Motor neuron (in vitro differentiated cells): Measurements from ENCODE around the gene ARID2. TPM values are rescaled to one million over a fixed set of nuclear protein-coding genes. Genes with fewer than 3 reads are reported as not detected.

ENCODE experiments used
- ATAC-seq, 8 experiments: fragments of 200-7000 bp; cut with Tn5 transposase; replicated peaks in 6 of 8; 2 replicates each; pipeline ENCODE4 v1.8.0; 2021; ENCODE audit warnings: mild to moderate bottlenecking in 8 of 8, moderate library complexity in 8 of 8
- H3K27ac ChIP-seq, 2 donors: fragments of 250-450 bp; sonication (Bioruptor Pico); 2 replicates each; pipeline ENCODE4 v1.9.0; 2021; ENCODE audit warnings: antibody characterized with exemption in 2 of 2, mild to moderate bottlenecking in 2 of 2, moderate library complexity in 1 of 2
- H3K4me1 ChIP-seq, 2 donors: fragments of 250-450 bp; sonication (Bioruptor Pico); replicated peaks in 1 of 2; 2 replicates each; pipeline ENCODE4 v1.6.1; 2021; ENCODE audit warnings: antibody characterized with exemption in 2 of 2, mild to moderate bottlenecking in 2 of 2, moderate library complexity in 1 of 2
- H3K4me3 ChIP-seq, 5 donors: fragments of 250-450 bp; sonication (Bioruptor Pico); 2 replicates each; pipeline ENCODE4 v1.9.0; 2021; ENCODE audit warnings: antibody characterized with exemption in 5 of 5, mild to moderate bottlenecking in 5 of 5, moderate library complexity in 4 of 5
- WGBS, 10 experiments: fragments of 450-650 bp; shearing (Covaris generic); methylation state at CpG; one replicate each; pipeline ENCODE4 v1.0.0; 2022; 5-methylcytosine and 5-hydroxymethylcytosine counted together
- in situ Hi-C, 9 experiments: fragments of 400-800 bp; cut with MboI; loops; one replicate each; pipeline ENCODE4 v1.15.0; 2021; ENCODE audit warnings: low sequenced_read_pairs in 9 of 9, low pct_unique_long_range_greater_than_20kb in 2 of 9; ENCODE audit not compliant: unreplicated experiment in 9 of 9
- total RNA-seq, 8 experiments: library from RNA; unstranded; fragments of 300-600 nt; gene quantifications; 2 replicates each; pipeline versions ENCODE4 v1.2.3 to v1.2.4, GENCODE V29; 2022

ARID2 gene
- total RNA-seq, 8 experiments from 2014 or later: 22.4 to 66.4 (median 29.1) TPM

- H3K4me3 ChIP-seq: no peak overlapping the region
- no peaks in the 10 kb centered on the region for H3K4me1 ChIP-seq
- H3K27ac ChIP-seq: no peak overlapping the region
- WGBS, 10 experiments: 64 to 100% (median 100%) methylated on average over 2 of the region's 2 CpGs; no CpG with 5 or more reads in 3 of the 10 experiments
- in situ Hi-C loops: no loop called here
- ATAC-seq: no peak
These were observed 209.1 kb downstream of the ARID2 start for GRCh38 chr12:45938566-45938965.

GRCh38 chr12:45939759-45940158 is 210.3 kb downstream of the ARID2 start:
- in situ Hi-C loops: no loop called here
- WGBS, 10 experiments: 85 to 100% (median 98%) methylated on average over 1 to 2 of the region's 2 CpGs
- no peak for ATAC-seq

GRCh38 chr12:45944771-45945170 is 215.3 kb downstream of the ARID2 start:
- in situ Hi-C loops: no loop called here
- WGBS, 10 experiments: 100% methylated on average over 1 of the region's 1 CpG; no CpG with 5 or more reads in 2 of the 10 experiments
- no peak for ATAC-seq
- Histone ChIP-seq H3K4me1 (no peaks in the 10 kb centered on the region), H3K27ac (no peak overlapping the region), H3K4me3 (no peak overlapping the region)

More at GRCh38 chr12:45939759-45940158, 210.3 kb downstream of the ARID2 start:
- no peak overlapping the region for H3K27ac ChIP-seq
- H3K4me3 ChIP-seq: no peak overlapping the region
- H3K4me1 ChIP-seq: no peaks in the 10 kb centered on the region

GRCh38 chr12:45946435-45946834 is 216.9 kb downstream of the ARID2 start:
- no peak for ATAC-seq
- H3K27ac ChIP-seq: no peak overlapping the region
- H3K4me1 ChIP-seq: no peaks in the 10 kb centered on the region
- no peak overlapping the region for H3K4me3 ChIP-seq
- WGBS, 10 experiments: 83 to 100% (median 100%) methylated on average over 1 of the region's 1 CpG; no CpG with 5 or more reads in 2 of the 10 experiments
- in situ Hi-C loops: no loop called here

GRCh38 chr12:45948546-45948945 is 219.0 kb downstream of the ARID2 start:
- ATAC-seq: no peak
- in situ Hi-C loops: no loop called here
- H3K4me3 ChIP-seq: no peak overlapping the region
- H3K4me1 ChIP-seq: no peaks in the 10 kb centered on the region
- H3K27ac ChIP-seq: no peak overlapping the region
